HepG2 (cell line): ENCODE measurements around the gene MARCHF9. TPM values are rescaled to one million over a fixed set of nuclear protein-coding genes. Genes with fewer than 3 reads are reported as not detected.

Source experiments
- AFF4 ChIP-seq: sonication (generic); formaldehyde crosslinking; IDR thresholded peaks from 2 replicates; pipeline ENCODE4 v1.4.0; 2020; ENCODE audit warnings: missing genetic modification reagents
- DBP ChIP-seq: sonication (generic); formaldehyde crosslinking; IDR thresholded peaks from 2 replicates; pipeline ENCODE4 v1.4.0; 2020; ENCODE audit warnings: missing genetic modification reagents; ENCODE audit errors: not compliant biosample characterization
- DZIP1 ChIP-seq: sonication (generic); formaldehyde crosslinking; IDR thresholded peaks from 2 replicates; pipeline ENCODE4 v1.5.0; 2020; ENCODE audit warnings: mild to moderate bottlenecking, missing genetic modification reagents
- FOXA1 ChIP-seq, 2 experiments: fragments of 450-650 bp in 1 of 2; sonication (generic) in 1 of 2; formaldehyde crosslinking in 1 of 2; IDR thresholded peaks; 2 replicates each; pipeline versions ENCODE4 v1.4.0 to v1.6.1; 2016 to 2020; ENCODE audit warnings: missing genetic modification reagents in 1 of 2
- IRX3 ChIP-seq: sonication (generic); formaldehyde crosslinking; IDR thresholded peaks from 2 replicates; pipeline ENCODE4 v1.8.1; 2023; ENCODE audit warnings: mild to moderate bottlenecking, low read depth, missing genetic modification reagents, borderline replicate concordance
- KDM2A ChIP-seq: sonication (generic); formaldehyde crosslinking; IDR thresholded peaks from 2 replicates; pipeline ENCODE4 v1.4.0; 2020; ENCODE audit warnings: low read depth, missing genetic modification reagents, borderline replicate concordance
- LCORL ChIP-seq, 2 experiments: fragments of 450-650 bp in 1 of 2; sonication (generic) in 1 of 2; formaldehyde crosslinking in 1 of 2; IDR thresholded peaks; 2 replicates each; pipeline versions ENCODE4 v1.5.0 to v1.6.1; 2017 to 2020; ENCODE audit warnings: antibody characterized with exemption in 1 of 2, missing genetic modification reagents in 1 of 2
- MED1 ChIP-seq: sonication (generic); formaldehyde crosslinking; IDR thresholded peaks from 2 replicates; pipeline ENCODE4 v1.4.0; 2020; ENCODE audit warnings: missing genetic modification reagents
- MLLT10 ChIP-seq: sonication (generic); formaldehyde crosslinking; IDR thresholded peaks from 2 replicates; pipeline ENCODE4 v1.4.0; 2020; ENCODE audit warnings: missing genetic modification reagents
- SIX4 ChIP-seq: sonication (generic); formaldehyde crosslinking; IDR thresholded peaks from 2 replicates; pipeline ENCODE4 v1.4.0; 2020; ENCODE audit warnings: missing genetic modification reagents
- SMAD9 ChIP-seq: sonication (generic); formaldehyde crosslinking; IDR thresholded peaks from 2 replicates; pipeline ENCODE4 v1.5.1; 2020; ENCODE audit warnings: mild to moderate bottlenecking, missing genetic modification reagents
- TSC22D2 ChIP-seq: sonication (generic); formaldehyde crosslinking; IDR thresholded peaks from 2 replicates; pipeline ENCODE4 v1.5.1; 2020; ENCODE audit warnings: missing genetic modification reagents, mild to moderate bottlenecking, borderline replicate concordance
- U2AF1 ChIP-seq: fragments of 200-400 bp; formaldehyde crosslinking; optimal IDR thresholded peaks from 2 replicates; pipeline ENCODE3; 2017; ENCODE audit warnings: mild to moderate bottlenecking, low read depth, low read length
- ZBTB25 ChIP-seq: IDR thresholded peaks from 2 replicates; pipeline ENCODE4 v1.6.1; 2018; ENCODE audit warnings: missing genetic modification reagents
- ZNF274 ChIP-seq: sonication (generic); formaldehyde crosslinking; IDR thresholded peaks from 2 replicates; pipeline ENCODE4 v1.5.1; 2020; ENCODE audit warnings: mild to moderate bottlenecking, missing genetic modification reagents
- ZNF552 ChIP-seq: sonication (generic); formaldehyde crosslinking; IDR thresholded peaks from 2 replicates; pipeline ENCODE4 v1.9.0; 2022; ENCODE audit warnings: missing genetic modification reagents, mild to moderate bottlenecking, borderline replicate concordance
- ZNF841 ChIP-seq: sonication (generic); formaldehyde crosslinking; IDR thresholded peaks from 2 replicates; pipeline ENCODE4 v1.8.1; 2023; ENCODE audit warnings: missing genetic modification reagents, borderline replicate concordance
- polyA plus RNA-seq, 8 experiments: library from polyadenylated mRNA; depleted of rRNA in 3 of 8; stranded (reverse) in 7 of 8; unstranded in 1 of 8; fragments of >200 nt; fragmentation: Illumina TruSeq in 4 of 8; extraction: Trizol in 4 of 8; gene quantifications; 2 replicates each; pipeline versions ENCODE4 v1.2.1 to v1.2.3, GENCODE V29; 2011 to 2016; ENCODE audit warnings: low read depth in 4 of 8, missing spikeins in 1 of 8, mixed read lengths in 1 of 8; ENCODE audit not compliant: insufficient read depth in 1 of 8
- total RNA-seq, 5 experiments: library from RNA; depleted of rRNA; stranded (reverse); fragments of >200 nt; fragmentation: Illumina TruSeq; extraction: Trizol; gene quantifications; 2 replicates each; pipeline ENCODE4 v1.2.3, GENCODE V29; 2016; ENCODE audit warnings: low read depth in 1 of 5

MARCHF9 gene
- total and polyA plus RNA-seq, 2 of the 13 experiments (the other 11 are each of a cell fraction or from before 2014, with no cell fraction given): 5.7 to 9.6 TPM

GRCh38 chr12:57726151-57726883 lies 28.6 kb upstream of the MARCHF9 start (continued):
- TF ChIP-seq DBP (no peak), ZNF841 (CRISPR knock-in tag) (no peak), SIX4 (no peak), IRX3 (CRISPR knock-in tag) (no peak), SMAD9 (CRISPR knock-in tag) (no peak), ZNF552 (CRISPR knock-in tag) (no peak), KDM2A (CRISPR knock-in tag) (peak; percentile 76), AFF4 (CRISPR knock-in tag) (no peak), ZBTB25 (CRISPR knock-in tag) (no peak), U2AF1 (no peak), LCORL (IDR thresholded peaks at IDR 0.05) (no peak), LCORL (CRISPR knock-in tag; IDR thresholded peaks at IDR 0.05) (0 out of 2 replicates have a peak, but pooled peaks have one; percentile 16), DZIP1 (CRISPR knock-in tag) (no peak), MED1 (no peak; the same call in 1 of the 2 replicates), MLLT10 (CRISPR knock-in tag) (no peak), FOXA1 (IDR thresholded peaks at IDR 0.05) (no peak), FOXA1 (CRISPR knock-in tag; IDR thresholded peaks at IDR 0.05) (no peak), ZNF274 (CRISPR knock-in tag) (no peak), TSC22D2 (no peak)
